Hematopoietic multipotent progenitor cell treated with erythropoietin and hydrocortisone succinate and interleukin-3 and kit ligand, for 8 days (in vitro differentiated cells): ENCODE data around the gene ZNF853.
"Not testable (repeated sequence)": the region's sequence is repeated elsewhere in the genome, so short reads cannot be mapped to it uniquely, and the experiment has no call there.

Experiments used
- DNase-seq: peaks from one replicate; pipeline ENCODE4 v3.0.0-alpha.2; 2015

The ZNF853 gene

DNA sequence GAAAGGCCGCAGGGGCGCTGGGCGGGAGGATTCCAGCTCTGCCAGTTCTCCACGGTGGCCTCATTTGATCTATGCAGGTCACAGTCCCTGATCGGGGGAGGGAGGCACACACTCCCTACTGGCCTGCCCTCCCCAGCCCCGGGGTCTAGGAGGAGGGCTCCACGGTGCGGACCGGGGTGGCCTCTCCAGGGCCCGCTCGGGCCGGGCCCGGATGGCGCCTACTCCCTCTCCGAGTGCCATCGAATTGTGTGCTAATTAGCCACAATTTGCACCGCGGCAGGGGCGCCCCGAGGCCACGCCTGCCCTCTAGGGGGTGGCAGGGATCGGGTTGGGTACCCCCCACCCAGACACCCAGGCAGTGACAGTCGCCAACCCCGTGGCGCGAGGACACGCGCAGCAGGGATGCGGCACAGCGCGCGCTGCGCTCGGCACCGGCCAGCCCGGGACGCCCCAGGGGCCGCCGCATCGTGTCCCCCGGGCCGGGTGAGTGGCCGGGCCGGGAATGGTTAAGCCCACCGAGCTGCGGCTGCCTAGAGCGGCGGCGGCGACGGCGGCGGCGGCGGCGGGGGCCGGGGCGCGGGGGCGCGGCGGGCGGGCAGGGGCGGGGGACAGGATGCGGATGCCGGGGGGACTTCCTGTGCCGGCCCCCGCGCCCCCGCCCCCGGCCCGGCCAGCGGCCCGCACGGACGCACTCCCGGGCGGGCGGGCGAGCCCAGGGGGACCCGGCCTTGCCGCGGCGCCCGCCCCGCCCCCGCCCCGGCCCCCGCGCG lies at the start of gene ZNF853:
TSS of gene ZNF853 (plus strand) at position 658 of the 770 bp plus-strand sequence. CDS start 565 bp downstream, outside the sequence.
- no peak for DNase-seq

DNA sequence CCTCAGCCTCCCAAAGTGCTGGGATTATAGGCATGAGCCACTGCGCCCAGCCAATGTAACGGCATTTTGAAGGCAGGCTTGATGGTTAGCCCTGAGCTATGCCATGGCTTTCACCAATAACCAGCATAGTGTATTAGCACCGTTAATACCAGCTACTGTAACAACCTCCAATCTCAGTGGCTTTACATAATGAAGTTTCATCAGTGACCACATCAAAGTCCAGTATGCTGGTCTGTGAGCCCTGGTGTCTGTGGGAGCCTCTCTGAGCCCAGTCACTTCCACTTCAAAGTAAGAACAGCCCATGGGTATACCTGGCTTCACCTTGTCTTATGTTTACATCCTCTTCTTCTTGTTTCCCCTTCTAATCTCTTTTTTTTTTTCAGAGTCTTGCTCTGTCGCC lies 49.8 kb upstream of the ZNF853 start:
- DNase-seq = no peak

DNA sequence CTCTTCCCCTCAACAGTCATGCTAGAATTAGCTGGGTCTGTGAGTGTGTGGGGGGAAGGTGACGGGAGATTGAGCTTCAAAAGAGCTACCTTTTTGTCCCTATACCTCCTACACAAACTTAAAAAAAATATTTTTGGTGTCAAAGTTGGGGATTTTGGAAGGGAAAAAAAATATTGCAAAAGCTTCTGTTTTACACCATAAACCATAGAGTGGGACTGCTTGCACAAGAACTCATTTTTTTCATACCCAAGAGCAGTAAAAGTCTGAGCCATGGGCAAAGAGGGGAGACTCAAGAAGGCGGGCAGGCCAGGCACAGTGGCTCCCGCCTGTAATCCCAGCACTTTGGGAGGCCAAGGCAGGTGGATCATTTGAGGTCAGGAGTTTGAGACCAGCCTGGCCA lies 47.5 kb upstream of the ZNF853 start:
- no peak for DNase-seq

DNA sequence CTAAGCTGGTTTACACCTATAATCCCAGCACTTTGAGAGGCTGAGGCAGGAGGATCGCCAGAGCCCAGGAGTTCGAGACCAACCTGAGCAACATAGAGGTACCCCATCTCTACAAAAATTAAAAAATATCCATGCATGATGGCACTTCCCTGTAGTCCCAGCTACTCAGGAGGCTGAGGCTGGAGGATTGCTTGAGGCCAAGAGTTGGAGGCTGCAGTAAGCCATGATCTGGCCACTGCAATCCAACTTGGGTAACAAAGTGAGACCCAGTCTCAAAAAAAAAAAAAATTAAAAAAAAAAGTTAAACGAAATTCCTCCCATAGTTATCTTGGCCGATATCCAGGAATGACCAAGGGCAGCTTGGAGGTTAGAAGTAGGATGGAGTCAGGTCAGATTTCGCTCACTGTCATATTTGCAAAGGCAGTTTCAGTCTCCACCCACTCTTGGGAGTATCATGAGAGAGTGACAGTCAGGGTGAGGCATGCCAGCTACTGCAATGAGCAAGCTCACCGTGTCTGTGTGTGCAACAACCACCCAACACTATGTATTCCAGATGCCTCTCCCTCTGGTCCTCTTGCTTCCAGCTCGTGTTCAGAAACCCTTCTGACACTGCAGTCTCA lies 44.1 kb upstream of the ZNF853 start:
- DNase-seq = no peak

DNA sequence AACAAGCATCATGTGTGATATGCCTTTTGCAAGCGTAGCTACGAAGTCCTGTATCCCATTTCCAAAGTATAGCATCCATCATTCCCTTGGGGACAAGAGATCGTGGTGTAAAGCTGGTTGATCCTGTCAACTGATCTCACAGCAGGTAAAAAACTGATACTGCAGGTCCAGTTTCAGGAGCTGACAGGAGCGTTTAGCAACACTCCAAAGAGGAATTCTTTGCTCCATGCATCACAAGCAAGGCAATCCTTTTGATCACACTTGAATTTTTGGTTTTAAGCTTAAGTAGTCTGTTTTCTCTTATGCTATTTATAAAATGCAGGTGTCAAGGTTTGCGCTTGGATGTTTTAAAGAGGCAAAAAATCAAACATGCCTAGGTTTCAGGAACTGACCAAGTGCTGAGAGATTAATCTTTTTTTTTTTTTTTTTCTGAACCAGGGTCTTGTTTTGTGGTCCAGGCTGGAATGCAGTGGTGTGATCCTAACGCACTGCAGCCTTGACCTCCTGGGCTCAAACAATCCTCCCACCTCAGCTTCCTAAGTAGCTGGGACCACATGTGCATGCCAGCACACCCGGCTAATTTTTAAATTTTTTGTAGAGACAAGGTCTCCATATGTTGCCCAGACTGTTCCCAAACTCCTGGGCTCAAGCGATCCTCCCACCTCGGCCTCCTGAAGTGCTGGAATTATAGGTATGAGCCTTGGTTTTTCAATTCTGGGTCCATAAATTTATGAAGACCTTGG lies 40.0 kb upstream of the ZNF853 start:
- DNase-seq = no peak

DNA sequence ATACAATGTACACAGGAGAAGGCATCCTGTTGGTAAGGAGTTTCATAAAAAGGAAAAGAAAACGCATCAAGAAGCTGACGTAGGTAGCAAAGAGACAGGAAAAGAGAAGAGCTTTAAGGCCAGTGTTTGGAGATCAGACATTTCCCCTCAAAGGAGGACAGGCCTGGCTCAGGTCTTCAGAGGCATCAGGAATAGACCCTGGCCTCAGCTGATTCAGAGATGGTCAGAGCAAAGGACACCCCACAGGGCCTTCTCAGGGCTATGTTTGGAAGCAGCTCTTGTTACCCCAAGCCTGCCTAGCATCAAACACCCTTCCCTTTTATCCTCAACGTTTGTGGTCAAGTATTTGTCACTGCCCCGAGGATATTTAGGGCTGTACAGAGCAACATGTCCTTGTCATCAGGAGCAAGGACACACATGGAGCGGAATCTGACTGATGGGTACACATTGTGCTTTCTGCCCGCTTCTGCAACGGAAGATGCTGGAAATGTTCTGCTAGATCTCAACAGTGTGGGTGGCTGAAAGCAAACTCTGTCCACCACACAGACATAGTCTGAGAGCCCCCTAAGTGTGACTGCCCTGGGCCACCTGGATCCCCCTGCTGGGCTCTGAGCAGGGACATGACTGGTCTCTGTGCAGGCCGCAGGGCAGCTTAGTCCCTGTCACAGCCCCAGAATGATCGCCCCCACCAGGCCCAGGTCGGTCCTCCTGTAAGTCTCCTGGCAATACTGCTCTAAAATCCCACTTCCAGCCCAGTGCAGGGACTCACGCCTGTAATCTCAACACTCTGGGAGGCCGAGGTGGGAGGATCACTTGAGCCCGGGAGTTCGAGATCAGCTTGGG lies 39.2 kb upstream of the ZNF853 start:
- DNase-seq = peak; percentile 26

DNA sequence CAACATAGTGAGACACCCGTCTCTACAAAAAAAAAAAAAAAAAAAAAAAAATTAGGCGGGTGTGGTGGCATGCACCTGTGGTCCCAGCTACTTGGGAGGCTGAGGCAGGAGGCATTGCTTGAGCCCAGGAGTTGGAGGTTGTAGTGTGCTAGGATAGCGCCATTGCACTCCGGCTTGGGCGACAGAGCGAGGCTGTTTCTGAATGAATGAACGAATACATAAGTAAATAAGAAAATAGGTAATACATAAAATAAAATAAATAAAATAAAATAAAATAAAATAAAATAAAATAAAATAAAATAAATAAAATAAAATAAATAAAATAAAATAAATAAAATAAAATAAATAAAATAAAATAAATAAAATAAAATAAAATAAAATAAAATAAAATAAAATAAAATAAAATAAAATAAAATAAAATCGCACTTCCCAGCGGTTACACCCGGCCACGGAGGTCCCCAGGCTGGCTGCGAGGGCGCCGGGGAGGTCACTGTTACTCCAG lies 38.5 kb upstream of the ZNF853 start:
- DNase-seq = peak; percentile 44

DNA sequence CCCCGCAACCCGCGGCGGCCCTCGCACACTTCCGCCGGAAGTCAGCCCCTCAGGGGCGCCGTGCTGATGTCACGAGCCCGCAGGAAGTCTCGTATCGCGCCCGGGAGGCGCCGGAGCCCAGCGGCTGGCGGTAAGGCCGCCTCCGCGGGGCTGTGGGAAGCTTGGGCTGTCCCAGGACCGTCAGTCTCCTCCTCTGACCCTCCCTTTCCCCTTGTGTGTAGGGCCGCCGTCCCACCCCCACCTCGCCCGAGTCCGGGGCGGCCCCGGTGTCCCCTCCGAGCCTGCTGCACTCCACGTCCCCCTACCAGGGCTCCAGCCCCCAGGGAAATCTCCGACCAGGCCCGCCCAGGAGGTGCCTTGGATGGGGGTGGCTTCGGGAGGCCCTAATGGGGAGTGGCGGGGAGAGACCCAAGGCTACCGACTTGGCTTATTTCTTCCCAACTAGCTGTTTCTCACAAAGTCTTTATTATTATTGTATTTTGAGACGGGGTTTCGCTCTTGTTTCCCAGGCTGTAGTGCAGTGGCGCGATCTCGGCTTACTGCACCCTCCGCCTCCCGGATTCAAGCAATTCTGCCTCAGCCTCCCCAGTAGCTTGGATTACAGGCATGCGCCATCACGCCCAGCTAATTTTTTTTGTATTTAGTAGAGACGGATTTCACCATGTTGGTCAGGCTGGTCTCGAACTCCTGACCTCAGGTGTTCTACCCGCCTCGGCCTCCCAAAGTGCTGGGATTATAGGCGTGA lies 37.9 kb upstream of the ZNF853 start, which contains the start of gene ZDHHC4:
TSS of gene ZDHHC4 (plus strand) at position 86 of the 745 bp plus-strand sequence. CDS start 3,108 bp downstream, outside the sequence.
- DNase-seq = peak; percentile 92

DNA sequence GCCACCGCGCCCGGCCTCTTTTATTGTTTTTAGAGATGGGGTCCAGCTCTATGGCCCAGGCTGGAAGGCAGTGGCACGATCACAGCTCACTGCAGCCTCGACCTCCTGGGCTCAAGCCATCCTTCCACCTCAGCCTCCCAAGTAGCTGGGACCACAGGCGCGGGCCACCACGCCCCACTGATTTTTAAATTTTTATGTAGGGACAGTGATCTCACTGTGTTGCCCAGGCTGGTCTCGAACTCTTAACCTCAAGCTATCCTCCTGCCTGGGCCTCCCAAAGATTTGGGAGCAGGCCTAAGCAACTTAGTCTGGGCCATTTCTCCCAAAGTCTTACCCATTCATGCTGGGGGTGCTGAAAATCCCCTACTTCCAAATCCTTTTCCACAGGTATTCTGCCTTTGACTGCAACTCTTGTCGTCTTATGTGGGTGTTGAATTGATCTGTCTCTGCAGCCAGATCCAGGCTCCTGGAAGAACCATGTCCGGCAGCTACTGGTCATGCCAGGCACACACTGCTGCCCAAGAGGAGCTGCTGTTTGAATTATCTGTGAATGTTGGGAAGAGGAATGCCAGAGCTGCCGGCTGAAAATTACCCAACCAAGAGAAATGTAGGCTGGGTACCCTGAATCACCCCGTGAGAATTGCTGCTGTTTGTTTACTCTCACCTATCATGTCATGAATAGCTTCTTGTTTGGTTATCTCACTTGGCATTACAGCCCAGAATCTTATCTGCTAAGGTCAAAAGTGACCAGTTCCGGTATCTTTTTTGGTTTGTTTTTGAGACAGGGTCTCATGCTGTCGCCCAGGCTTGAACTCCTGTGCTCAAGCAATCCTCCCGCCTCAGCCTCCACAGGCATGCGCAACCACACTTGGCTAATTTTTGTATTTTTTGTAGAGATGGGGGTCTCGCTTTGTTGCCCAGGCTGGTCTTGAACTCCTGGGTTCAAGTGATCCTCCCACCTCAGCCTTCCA lies 37.0 kb upstream of the ZNF853 start:
- DNase-seq = no peak

DNA sequence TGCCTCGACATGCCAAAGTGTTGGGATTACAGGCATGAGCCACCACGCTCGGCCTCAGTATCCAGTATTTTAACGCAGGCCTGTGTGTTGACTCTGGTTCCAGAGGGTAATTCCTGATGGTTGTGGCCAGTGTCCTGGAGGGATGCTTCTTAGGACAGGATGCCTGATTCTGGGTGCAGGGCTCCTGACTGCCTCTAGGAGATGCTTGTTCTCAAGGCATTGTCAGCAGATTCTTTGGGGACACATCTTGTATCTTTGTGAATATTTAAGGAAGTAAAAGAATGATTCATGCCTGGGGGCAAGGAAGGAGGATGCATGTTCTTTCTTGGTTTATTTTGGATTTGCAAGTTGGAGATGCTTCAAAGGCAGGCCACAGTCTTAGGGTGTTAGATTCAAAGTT lies 36.0 kb upstream of the ZNF853 start:
- peak; percentile 25 for DNase-seq

DNA sequence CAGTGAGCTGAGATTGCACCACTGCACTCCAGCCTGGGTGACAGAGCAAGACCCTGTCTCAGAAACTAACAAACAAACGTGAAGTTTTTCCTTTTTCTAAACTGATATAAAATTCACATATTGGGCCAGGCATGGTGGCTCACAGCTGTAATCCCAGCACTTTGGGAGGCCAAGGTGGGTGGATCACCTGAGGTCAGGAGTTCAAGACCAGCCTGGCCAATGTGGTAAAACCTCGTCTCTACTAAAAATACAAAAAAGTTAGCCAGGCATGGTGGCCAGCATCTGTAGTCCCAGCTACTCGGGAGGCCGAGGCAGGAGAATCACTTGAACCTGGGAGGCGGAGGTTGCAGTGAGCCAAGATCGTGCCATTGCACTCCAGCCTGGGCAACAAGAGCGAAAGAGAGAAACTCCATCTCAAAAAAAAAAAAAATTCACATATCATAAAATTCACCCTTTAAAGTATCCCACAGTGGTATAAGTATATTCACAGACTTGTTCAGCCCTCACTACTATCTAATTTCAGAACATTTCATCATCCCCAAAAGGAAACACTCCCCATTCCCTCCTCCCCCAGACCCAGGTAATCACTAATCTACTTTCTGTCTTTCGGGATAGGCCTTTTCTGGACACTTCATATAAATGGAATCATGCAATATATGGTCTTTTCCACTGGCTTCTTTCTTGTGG lies 29.5 kb upstream of the ZNF853 start:
- DNase-seq = not testable (repeated sequence)

DNA sequence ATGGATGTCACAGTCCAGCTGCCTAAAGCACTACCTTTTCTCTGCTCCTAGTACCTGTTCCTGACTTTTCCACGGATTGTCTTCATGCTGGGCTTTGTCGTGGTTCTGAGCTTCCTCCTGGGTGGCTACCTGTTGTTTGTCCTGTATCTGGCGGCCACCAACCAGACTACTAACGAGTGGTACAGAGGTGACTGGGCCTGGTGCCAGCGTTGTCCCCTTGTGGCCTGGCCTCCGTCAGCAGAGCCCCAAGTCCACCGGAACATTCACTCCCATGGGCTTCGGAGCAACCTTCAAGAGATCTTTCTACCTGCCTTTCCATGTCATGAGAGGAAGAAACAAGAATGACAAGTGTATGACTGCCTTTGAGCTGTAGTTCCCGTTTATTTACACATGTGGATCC lies 26.8 kb upstream of the ZNF853 start:
- no peak for DNase-seq

DNA sequence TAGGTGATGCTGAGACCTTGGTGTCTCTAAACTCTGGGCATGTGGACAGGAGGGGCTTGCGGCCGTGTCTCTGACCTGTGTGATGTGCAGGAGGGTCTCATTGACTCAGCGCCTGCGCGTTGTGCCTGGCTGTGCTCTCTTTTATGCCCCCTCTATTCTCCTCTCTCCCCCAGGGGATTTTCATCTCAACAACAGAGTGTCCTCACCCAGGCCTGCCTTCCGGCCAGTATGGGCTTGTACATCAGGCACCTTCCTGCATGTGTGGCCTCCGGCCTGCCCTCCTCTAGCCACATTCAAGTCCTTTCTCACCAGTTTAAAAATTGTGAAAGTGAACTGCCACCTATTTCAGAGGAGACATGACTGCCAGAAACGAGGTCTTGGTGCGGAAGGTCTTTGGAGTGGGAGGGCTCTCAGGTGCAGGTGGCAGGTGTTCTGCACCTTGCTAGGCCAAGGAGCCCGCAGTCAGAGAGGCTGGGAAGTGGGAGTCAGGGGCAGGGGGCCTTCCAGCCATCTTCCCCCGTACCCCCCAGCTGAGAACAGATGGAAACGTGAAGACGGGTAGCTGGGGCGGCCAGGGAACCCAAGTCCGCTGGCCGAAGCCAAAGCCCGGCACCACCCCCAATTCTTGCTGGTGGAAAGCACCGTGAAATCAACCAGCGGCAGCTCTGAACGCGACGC lies 26.1 kb upstream of the ZNF853 start:
- DNase-seq = no peak

DNA sequence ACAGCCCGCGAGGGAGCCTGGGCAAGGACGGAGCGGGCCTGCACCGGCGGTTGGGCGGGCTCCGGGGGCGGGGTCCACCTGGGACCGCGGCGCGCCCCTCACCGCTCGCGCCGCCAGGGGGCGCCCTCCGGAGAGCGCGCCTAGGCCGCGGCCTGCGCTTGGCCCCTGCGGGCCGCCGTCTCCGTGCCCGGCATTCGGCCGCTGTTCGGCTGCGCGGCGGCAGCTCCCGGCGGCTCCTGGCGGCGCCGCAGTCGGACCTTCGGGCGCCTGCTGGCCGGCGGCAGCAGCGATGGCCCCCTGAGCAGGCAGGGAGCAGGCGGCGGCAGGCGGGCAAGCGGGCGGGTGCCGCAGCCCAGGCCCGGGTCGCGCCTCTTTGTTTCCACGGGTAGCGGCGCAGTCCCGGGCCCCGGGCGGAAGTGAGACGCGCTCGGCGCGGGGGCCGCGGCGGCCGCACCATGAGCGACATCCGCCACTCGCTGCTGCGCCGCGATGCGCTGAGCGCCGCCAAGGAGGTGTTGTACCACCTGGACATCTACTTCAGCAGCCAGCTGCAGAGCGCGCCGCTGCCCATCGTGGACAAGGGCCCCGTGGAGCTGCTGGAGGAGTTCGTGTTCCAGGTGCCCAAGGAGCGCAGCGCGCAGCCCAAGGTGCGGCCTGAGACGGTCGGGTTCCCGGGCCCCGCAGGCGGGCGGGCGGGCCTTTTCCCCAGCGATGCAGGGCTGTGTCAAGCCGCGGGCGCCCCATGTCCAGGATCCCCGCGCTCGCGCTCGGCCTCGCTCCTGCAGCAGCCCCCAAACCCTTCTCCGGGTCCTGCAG lies 25.4 kb upstream of the ZNF853 start, which contains the start of gene INTS15:
TSS of gene INTS15 (plus strand) at position 193 of the 816 bp plus-strand sequence. CDS start at position 456, 263 bp downstream.
- peak; percentile 78 for DNase-seq

DNA sequence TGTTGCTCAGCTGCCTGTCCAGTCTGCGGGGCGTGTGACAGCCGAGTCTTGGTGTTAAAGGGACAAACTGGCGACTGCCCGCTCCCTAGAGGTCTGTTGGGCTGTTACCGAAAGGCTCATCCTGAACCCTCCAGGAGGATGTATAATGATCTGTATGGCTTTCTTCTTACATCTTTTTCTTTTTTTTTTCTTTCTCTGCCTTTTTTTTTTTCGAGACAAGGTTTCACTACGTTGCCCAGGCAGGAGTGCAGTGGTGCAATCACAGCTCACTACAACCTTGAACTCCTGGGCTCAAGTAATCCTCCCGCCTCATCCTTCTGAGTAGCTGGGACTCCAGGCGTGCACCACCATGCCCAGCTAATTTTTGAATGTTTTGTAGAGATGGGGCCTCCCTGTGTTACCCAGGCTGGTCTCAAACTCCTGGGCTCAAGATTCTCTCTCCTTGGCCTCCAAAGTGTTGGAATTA lies 24.7 kb upstream of the ZNF853 start:
- DNase-seq = peak; percentile 39

DNA sequence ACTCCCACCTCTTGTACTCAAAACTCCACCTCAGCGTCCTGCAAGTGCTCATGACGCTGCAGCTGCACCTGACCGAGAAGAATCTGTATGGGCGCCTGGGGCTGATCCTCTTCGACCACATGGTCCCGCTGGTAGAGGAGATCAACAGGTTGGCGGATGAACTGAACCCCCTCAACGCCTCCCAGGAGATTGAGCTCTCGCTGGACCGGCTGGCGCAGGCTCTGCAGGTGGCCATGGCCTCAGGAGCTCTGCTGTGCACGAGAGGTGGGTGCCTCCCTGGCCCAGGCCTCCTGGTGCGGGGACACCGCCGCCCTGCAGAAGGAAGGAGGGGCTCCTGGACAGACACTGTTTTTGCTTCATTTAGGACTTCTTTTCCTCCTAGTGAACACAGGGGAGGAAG lies 15.3 kb upstream of the ZNF853 start:
- DNase-seq = no peak

DNA sequence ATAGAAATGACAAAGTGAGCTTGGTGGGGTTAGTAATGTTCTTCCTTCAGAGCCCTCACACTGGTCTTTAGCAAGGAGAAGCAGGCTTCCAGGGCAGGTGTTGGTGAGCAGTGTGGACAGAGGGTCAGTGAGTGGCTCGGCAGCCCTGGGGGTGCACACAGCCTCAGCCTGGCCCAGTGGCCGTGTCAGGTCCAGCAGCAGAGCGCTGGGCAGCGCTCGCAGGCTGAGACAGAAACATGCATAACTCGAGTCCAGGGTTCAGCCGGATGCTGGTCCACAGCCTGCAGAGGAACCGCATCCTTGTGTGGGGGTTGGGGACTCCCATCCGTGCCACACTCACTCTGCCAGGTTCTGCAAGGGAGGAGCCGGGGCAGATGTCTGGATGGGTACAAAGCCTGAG lies 11.0 kb upstream of the ZNF853 start:
- no peak for DNase-seq
